Large intestine (tissue), 3 donors: ENCODE measurements around the gene FBXO17. TPM values are rescaled to one million over a fixed set of nuclear protein-coding genes. Genes with fewer than 3 reads are reported as not detected.

Experiments used
- DNase-seq, 2 donors: peaks; one replicate each; pipeline versions ENCODE4 v3.0.0 to v3.0.0-alpha.2; 2013
- H3K27ac ChIP-seq: one replicate; pipeline ENCODE4 v1.5.1; 2013; ENCODE audit warnings: low read length
- H3K27me3 ChIP-seq: 2 replicates; pipeline ENCODE4 v1.6.1; 2013; ENCODE audit warnings: low read length; ENCODE audit not compliant: control insufficient read depth, insufficient read depth
- H3K36me3 ChIP-seq: 2 replicates; pipeline ENCODE4 v1.6.1; 2013; ENCODE audit warnings: low read length; ENCODE audit not compliant: control insufficient read depth, insufficient read depth
- H3K4me1 ChIP-seq: one replicate; pipeline ENCODE4 v1.6.1; 2013; ENCODE audit warnings: low read length; ENCODE audit not compliant: control insufficient read depth, insufficient read depth
- H3K4me3 ChIP-seq: one replicate; pipeline ENCODE4 v1.5.1; 2013; ENCODE audit warnings: low read length
- H3K9me3 ChIP-seq: one replicate; pipeline ENCODE4 v1.6.1; 2013; ENCODE audit warnings: mild to moderate bottlenecking, low read depth, low read length, moderate library complexity; ENCODE audit not compliant: control insufficient read depth
- WGBS: methylation state at CpG from one replicate; pipeline ENCODE4 v1.1.5; 2013; ENCODE audit warnings: low lambda C conversion rate; ENCODE audit not compliant: insufficient coverage; 5-methylcytosine and 5-hydroxymethylcytosine counted together
- polyA plus RNA-seq: library from polyadenylated mRNA; unstranded; fragments of 120-200 nt; gene quantifications from one replicate; pipeline ENCODE4 v1.2.1, GENCODE V29; 2013

FBXO17 gene
- polyA plus RNA-seq, 1 donor, result 88.6 TPM

GRCh38 chr19:38930776-38931520 is 44.6 kb downstream of the FBXO17 start, which contains the start of gene MRPS12:
Gene MRPS12 (plus strand): TSS chr19:38930944. CDS start chr19:38931295, 351 bp downstream.
- Histone ChIP-seq H3K27me3 (no peaks in the 10 kb centered on the region), H3K4me3 (peak within 1 kb of the TSS; percentile 88), H3K27ac (peak within 1 kb of the TSS; percentile 83), H3K9me3 (peaks cover 10% of the 10 kb centered on the region), H3K36me3 (peaks cover 17% of the 10 kb centered on the region), H3K4me1 (peaks cover 6% of the 10 kb centered on the region)
- DNase-seq, result peak; percentile 99
- WGBS, result no CpG with 5 or more reads among the region's 40 CpGs

GRCh38 chr19:38929929-38930775 is 45.4 kb downstream of the FBXO17 start, which contains the start of gene SARS2:
Gene SARS2 (minus strand): TSS chr19:38930763. CDS start chr19:38930736, 27 bp downstream.
- no CpG with 5 or more reads among the region's 49 CpGs for WGBS

GRCh38 chr19:38928391-38929001 is 47.0 kb downstream of the FBXO17 start:
- no peak overlapping the region for H3K27ac ChIP-seq
- H3K36me3 ChIP-seq, result peaks cover 31% of the 10 kb centered on the region
- no peak for DNase-seq
- H3K4me1 ChIP-seq, result peaks cover 6% of the 10 kb centered on the region
- H3K9me3 ChIP-seq, result peaks cover 5% of the 10 kb centered on the region
- no peaks in the 10 kb centered on the region for H3K27me3 ChIP-seq
- 100% methylated on average over 3 of the region's 4 CpGs for WGBS
- no peak overlapping the region for H3K4me3 ChIP-seq

More at GRCh38 chr19:38929929-38930775, 45.4 kb downstream of the FBXO17 start, which contains the start of gene SARS2:
- Histone ChIP-seq H3K27ac (peak within 1 kb of the TSS; percentile 83), H3K4me3 (peak within 1 kb of the TSS; percentile 88), H3K36me3 (peaks cover 19% of the 10 kb centered on the region), H3K9me3 (peaks cover 10% of the 10 kb centered on the region), H3K4me1 (peaks cover 6% of the 10 kb centered on the region), H3K27me3 (no peaks in the 10 kb centered on the region)
- DNase-seq, result peak in 1 of 2 donors; percentile 92

GRCh38 chr19:38924388-38924787 is 51.2 kb downstream of the FBXO17 start:
- Histone ChIP-seq H3K36me3 (peaks cover 33% of the 10 kb centered on the region), H3K4me3 (no peak overlapping the region), H3K27me3 (no peaks in the 10 kb centered on the region), H3K27ac (no peak overlapping the region), H3K9me3 (no peaks in the 10 kb centered on the region), H3K4me1 (peaks cover under 1% of the 10 kb centered on the region)
- WGBS, result no CpG with 5 or more reads among the region's 7 CpGs
- DNase-seq, result no peak

- peaks cover 35% of the 10 kb centered on the region for H3K36me3 ChIP-seq
- no peak for DNase-seq
- no CpG with 5 or more reads among the region's 5 CpGs for WGBS
Observed at GRCh38 chr19:38922482-38922881, 53.1 kb downstream of the FBXO17 start.

GRCh38 chr19:38921420-38922274 is 53.9 kb downstream of the FBXO17 start:
- Histone ChIP-seq H3K27me3 (no peaks in the 10 kb centered on the region), H3K27ac (no peak overlapping the region), H3K4me1 (peaks cover 8% of the 10 kb centered on the region), H3K9me3 (no peaks in the 10 kb centered on the region), H3K4me3 (no peak overlapping the region), H3K36me3 (peaks cover 35% of the 10 kb centered on the region)
- DNase-seq, result no peak
- no CpG with 5 or more reads among the region's 20 CpGs for WGBS

More at GRCh38 chr19:38922482-38922881, 53.1 kb downstream of the FBXO17 start:
- H3K9me3 ChIP-seq, result no peaks in the 10 kb centered on the region
- no peak overlapping the region for H3K27ac ChIP-seq
- H3K27me3 ChIP-seq, result no peaks in the 10 kb centered on the region
- peaks cover 8% of the 10 kb centered on the region for H3K4me1 ChIP-seq
- no peak overlapping the region for H3K4me3 ChIP-seq

GRCh38 chr19:38920602-38921419 is 54.7 kb downstream of the FBXO17 start:
- peaks cover 8% of the 10 kb centered on the region for H3K4me1 ChIP-seq
- H3K27ac ChIP-seq, result no peak overlapping the region
- H3K9me3 ChIP-seq, result no peaks in the 10 kb centered on the region
- H3K27me3 ChIP-seq, result no peaks in the 10 kb centered on the region
- no peak overlapping the region for H3K4me3 ChIP-seq
- WGBS, result no CpG with 5 or more reads among the region's 14 CpGs
- no peak for DNase-seq
- H3K36me3 ChIP-seq, result peaks cover 32% of the 10 kb centered on the region

GRCh38 chr19:38919837-38920601 is 55.5 kb downstream of the FBXO17 start:
- WGBS, result 57% methylated on average over 5 of the region's 21 CpGs

More at GRCh38 chr19:38919837-38920601, 55.5 kb downstream of the FBXO17 start:
- Histone ChIP-seq H3K36me3 (peaks cover 35% of the 10 kb centered on the region), H3K9me3 (no peaks in the 10 kb centered on the region), H3K4me3 (no peak overlapping the region), H3K27me3 (no peaks in the 10 kb centered on the region), H3K27ac (no peak overlapping the region), H3K4me1 (peaks cover 8% of the 10 kb centered on the region)
- DNase-seq, result no peak
